ENCODE results near the gene MLLT1.

GRCh38 chr19:6185835-6186834, 93.6 kb downstream of the MLLT1 start:
- TF ChIP-seq CTCF (IDR thresholded peaks at IDR 0.05) (no peak), POLR2A (IDR thresholded peaks at IDR 0.05) (no peak)
